Measurements from ENCODE around the gene HSD3B7.
"Not testable (repeated sequence)": the region's sequence is repeated elsewhere in the genome, so short reads cannot be mapped to it uniquely, and the experiment has no call there.

The HSD3B7 gene

DNA sequence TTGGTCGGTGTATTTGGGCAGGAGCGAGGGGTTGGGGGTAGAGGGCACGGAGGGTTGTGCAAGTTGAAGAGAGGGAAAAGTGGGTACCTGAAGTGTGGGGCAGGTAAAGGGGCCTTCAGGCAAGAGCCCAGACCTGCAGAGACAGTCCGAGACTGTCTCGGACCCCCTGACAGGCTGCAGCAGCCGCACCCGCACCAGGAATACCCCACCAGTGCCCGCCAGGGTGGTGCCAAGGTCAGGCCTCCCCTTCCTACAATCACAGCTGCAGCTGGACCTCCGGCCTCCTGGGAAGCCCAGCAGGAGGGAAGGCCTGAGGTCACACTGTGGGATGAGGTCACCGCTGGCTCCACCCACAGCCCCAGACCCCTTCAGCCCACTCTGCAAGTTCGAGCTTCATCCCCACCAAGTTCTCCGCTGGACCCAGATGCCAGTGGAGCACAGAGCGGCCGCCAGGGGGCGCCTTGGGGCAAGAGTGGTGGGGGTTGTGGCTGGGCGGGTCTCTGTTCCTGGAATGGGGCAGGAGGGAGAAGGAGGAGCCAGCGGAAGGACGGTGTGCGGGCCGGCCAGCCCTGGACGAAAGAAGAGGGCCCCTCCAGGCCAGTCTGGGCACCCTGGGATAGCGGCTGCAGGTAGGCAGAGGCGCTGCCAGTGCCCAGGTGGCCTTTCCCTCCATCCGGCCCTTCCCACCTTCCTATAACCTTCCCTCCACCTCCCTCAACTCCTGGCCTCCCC lies at the start of gene HSD3B7:
HSD3B7 (plus strand) TSS at position 539 of the 732 bp plus-strand sequence. CDS start 452 bp downstream, outside the sequence.
- DNase-seq = peak; percentile 61
- H3K4me1 ChIP-seq (ENCODE audit: low read length) = no peaks in the 10 kb centered on the region
- H4K20me1 ChIP-seq (ENCODE audit: insufficient read depth, low read length) = no peaks in the 10 kb centered on the region
- no peak within 1 kb of the TSS for H3K4me3 ChIP-seq (ENCODE audit: low read length)
- H3K36me3 ChIP-seq (replicated peaks; ENCODE audit: insufficient read depth, low read length) = no peaks in the 10 kb centered on the region
- H3K9me3 ChIP-seq (replicated peaks; ENCODE audit: insufficient read depth, low read length) = no peaks in the 10 kb centered on the region
- H3K27ac ChIP-seq (ENCODE audit: low read length) = no peak within 1 kb of the TSS
- no peaks in the 10 kb centered on the region for H3K9me2 ChIP-seq (replicated peaks; ENCODE audit: insufficient read depth, low read length)
- H2AFZ ChIP-seq (ENCODE audit: low read length) = no peak within 1 kb of the TSS
- H3F3A ChIP-seq (ENCODE audit: insufficient read depth, low read length) = no peaks in the 10 kb centered on the region
- H3K9ac ChIP-seq (ENCODE audit: low read length) = no peak within 1 kb of the TSS
- H3K79me2 ChIP-seq (ENCODE audit: low read length) = no peaks in the 10 kb centered on the region
- H3K27me3 ChIP-seq (replicated peaks; ENCODE audit: insufficient read depth, low read length) = no peaks in the 10 kb centered on the region
- H3K4me2 ChIP-seq (ENCODE audit: low read depth, low read length) = no peak within 1 kb of the TSS
- TF ChIP-seq, protein P1, sequence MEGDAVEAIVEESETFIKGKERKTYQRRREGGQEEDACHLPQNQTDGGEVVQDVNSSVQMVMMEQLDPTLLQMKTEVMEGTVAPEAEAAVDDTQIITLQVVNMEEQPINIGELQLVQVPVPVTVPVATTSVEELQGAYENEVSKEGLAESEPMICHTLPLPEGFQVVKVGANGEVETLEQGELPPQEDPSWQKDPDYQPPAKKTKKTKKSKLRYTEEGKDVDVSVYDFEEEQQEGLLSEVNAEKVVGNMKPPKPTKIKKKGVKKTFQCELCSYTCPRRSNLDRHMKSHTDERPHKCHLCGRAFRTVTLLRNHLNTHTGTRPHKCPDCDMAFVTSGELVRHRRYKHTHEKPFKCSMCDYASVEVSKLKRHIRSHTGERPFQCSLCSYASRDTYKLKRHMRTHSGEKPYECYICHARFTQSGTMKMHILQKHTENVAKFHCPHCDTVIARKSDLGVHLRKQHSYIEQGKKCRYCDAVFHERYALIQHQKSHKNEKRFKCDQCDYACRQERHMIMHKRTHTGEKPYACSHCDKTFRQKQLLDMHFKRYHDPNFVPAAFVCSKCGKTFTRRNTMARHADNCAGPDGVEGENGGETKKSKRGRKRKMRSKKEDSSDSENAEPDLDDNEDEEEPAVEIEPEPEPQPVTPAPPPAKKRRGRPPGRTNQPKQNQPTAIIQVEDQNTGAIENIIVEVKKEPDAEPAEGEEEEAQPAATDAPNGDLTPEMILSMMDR (IDR thresholded peaks at IDR 0.05; ENCODE audit: low read length) = peak; percentile 86
- TF ChIP-seq EZH2phosphoT487 (IDR thresholded peaks at IDR 0.05; ENCODE audit: low read length) = no peak

DNA sequence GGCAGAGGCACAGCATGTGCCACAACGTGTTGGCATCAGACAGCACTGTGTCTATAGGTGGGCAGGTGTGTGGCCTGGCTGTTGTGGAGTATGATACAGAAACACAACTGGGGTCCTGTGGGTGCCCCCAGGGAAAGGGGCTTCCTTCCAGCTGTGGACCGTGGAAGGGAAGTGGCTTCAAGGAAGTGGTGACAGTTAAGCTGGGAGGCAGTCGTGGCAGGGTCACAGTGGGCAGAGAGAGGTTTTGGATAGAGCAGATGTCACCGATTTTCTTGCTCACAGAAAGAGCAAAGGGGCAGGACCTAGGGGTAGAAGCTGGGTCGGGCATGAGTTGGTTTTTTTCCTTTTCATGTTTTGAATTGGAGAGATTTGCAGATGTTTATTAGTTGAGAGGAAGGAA lies 47.3 kb upstream of the HSD3B7 start:
- Histone ChIP-seq H3K4me2 (ENCODE audit: low read depth, low read length) (no peak overlapping the region), H3K4me1 (ENCODE audit: low read length) (peaks cover 12% of the 10 kb centered on the region), H2AFZ (ENCODE audit: low read length) (no peak overlapping the region), H3K9ac (ENCODE audit: low read length) (no peak overlapping the region), H3F3A (ENCODE audit: insufficient read depth, low read length) (peaks cover 7% of the 10 kb centered on the region; the same call in 1 of the 2 replicates), H3K9me3 (replicated peaks; ENCODE audit: insufficient read depth, low read length) (no peaks in the 10 kb centered on the region), H4K20me1 (ENCODE audit: insufficient read depth, low read length) (no peaks in the 10 kb centered on the region), H3K27me3 (replicated peaks; ENCODE audit: insufficient read depth, low read length) (no peaks in the 10 kb centered on the region), H3K27ac (ENCODE audit: low read length) (no peak overlapping the region), H3K79me2 (ENCODE audit: low read length) (no peaks in the 10 kb centered on the region), H3K9me2 (replicated peaks; ENCODE audit: insufficient read depth, low read length) (no peaks in the 10 kb centered on the region), H3K4me3 (ENCODE audit: low read length) (no peak overlapping the region), H3K36me3 (replicated peaks; ENCODE audit: insufficient read depth, low read length) (no peaks in the 10 kb centered on the region)
- DNase-seq = no peak
- TF ChIP-seq EZH2phosphoT487 (IDR thresholded peaks at IDR 0.05; ENCODE audit: low read length) (no peak), EZH2 (optimal IDR thresholded peaks at IDR 0.05; ENCODE audit: low read depth, low read length) (no peak)
- TF ChIP-seq, protein P1 (IDR thresholded peaks at IDR 0.05; ENCODE audit: low read length) = no peak

DNA sequence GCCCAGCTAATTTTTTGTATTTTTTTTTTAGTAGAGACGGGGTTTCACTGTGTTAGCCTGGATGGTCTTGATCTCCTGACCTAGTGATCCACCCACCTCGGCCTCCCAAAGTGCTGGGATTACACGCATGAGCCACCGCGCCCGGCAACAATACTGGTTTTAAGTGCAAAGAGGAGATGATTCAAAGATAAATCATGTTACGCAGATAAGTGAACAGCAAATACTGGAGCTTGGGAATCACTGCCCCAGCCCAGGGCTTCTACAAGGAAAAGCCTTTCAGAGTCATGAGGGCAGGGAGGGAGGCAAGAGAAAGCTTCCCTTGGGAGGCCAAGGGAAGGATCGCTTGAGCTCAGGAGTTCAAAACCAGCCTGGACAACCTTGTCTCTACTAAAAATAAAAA lies 45.4 kb upstream of the HSD3B7 start:
- H2AFZ ChIP-seq (ENCODE audit: low read length); H3K4me2 ChIP-seq (ENCODE audit: low read depth, low read length); H3K4me3 ChIP-seq (ENCODE audit: low read length); H3K27ac ChIP-seq (ENCODE audit: low read length); DNase-seq; H3K9me2 ChIP-seq (replicated peaks; ENCODE audit: insufficient read depth, low read length); H3K36me3 ChIP-seq (replicated peaks; ENCODE audit: insufficient read depth, low read length); H3K9me3 ChIP-seq (replicated peaks; ENCODE audit: insufficient read depth, low read length); H3F3A ChIP-seq (ENCODE audit: insufficient read depth, low read length); H3K27me3 ChIP-seq (replicated peaks; ENCODE audit: insufficient read depth, low read length); H3K9ac ChIP-seq (ENCODE audit: low read length); H4K20me1 ChIP-seq (ENCODE audit: insufficient read depth, low read length); H3K79me2 ChIP-seq (ENCODE audit: low read length): not testable (repeated sequence)
- H3K4me1 ChIP-seq (ENCODE audit: low read length) = peaks cover 12% of the 10 kb centered on the region

All from MM.1S (cell line).